GM23338 (cell line): ENCODE results near the gene PRPF4. TPM values are rescaled to one million over a fixed set of nuclear protein-coding genes. Genes with fewer than 3 reads are reported as not detected.

ENCODE experiments used
- ATAC-seq: fragments of 200-7000 bp; cut with Tn5 transposase; 3 replicates; pipeline ENCODE4 v1.9.1; 2020
- DNase-seq: peaks from one replicate; pipeline ENCODE4 v3.0.0-alpha.2; 2015; ENCODE audit warnings: low spot score
- H2AFZ ChIP-seq: fragments of 200-600 bp; sonication (generic); 2 replicates; pipeline ENCODE4 v1.8.0; 2016; ENCODE audit warnings: antibody characterized with exemption, mild to moderate bottlenecking, moderate library complexity
- H3F3A ChIP-seq: fragments of 200-600 bp; sonication (generic); replicated peaks from 2 replicates; pipeline ENCODE4 v1.8.0; 2017; ENCODE audit warnings: antibody characterized with exemption, mixed run types, low read depth
- H3K27ac ChIP-seq: fragments of 200-600 bp; sonication (generic); 2 replicates; pipeline ENCODE4 v1.6.1; 2016; ENCODE audit warnings: low read depth
- H3K27me3 ChIP-seq: fragments of 200-600 bp; sonication (generic); 2 replicates; pipeline ENCODE4 v1.8.0; 2016; ENCODE audit warnings: mild to moderate bottlenecking, mixed run types, moderate library complexity; ENCODE audit not compliant: insufficient read depth
- H3K36me3 ChIP-seq: fragments of 200-600 bp; sonication (generic); 2 replicates; pipeline ENCODE4 v1.8.0; 2016; ENCODE audit warnings: mild to moderate bottlenecking; ENCODE audit not compliant: insufficient read depth
- H3K4me1 ChIP-seq: fragments of 200-600 bp; sonication (generic); 2 replicates; pipeline ENCODE4 v1.8.0; 2016; ENCODE audit warnings: mild to moderate bottlenecking, moderate library complexity; ENCODE audit not compliant: insufficient read depth
- H3K4me2 ChIP-seq: fragments of 200-600 bp; sonication (generic); 2 replicates; pipeline ENCODE4 v1.7.1; 2017; ENCODE audit warnings: mixed run types
- H3K4me3 ChIP-seq: fragments of 200-600 bp; sonication (generic); 2 replicates; pipeline ENCODE4 v1.6.1; 2016; ENCODE audit warnings: mixed run types
- H3K79me2 ChIP-seq: fragments of 200-600 bp; sonication (generic); replicated peaks from 2 replicates; pipeline ENCODE4 v1.8.0; 2017; ENCODE audit warnings: mild to moderate bottlenecking; ENCODE audit not compliant: insufficient read depth
- H3K9me2 ChIP-seq: fragments of 200-600 bp; sonication (generic); 2 replicates; pipeline ENCODE4 v1.8.0; 2017; ENCODE audit not compliant: insufficient read depth
- H4K20me1 ChIP-seq: fragments of 200-600 bp; sonication (generic); replicated peaks from 2 replicates; pipeline ENCODE4 v1.8.0; 2017; ENCODE audit warnings: mild to moderate bottlenecking; ENCODE audit not compliant: insufficient read depth
- H3K27ac Mint-ChIP-seq: 2 replicates; pipeline ENCODE4 v1.8.0; 2020; ENCODE audit warnings: inconsistent platforms, mild to moderate bottlenecking, moderate library complexity, mixed read lengths
- H3K27me3 Mint-ChIP-seq: 3 replicates; pipeline ENCODE4 v1.8.0; 2022; ENCODE audit warnings: low read depth, mild to moderate bottlenecking, moderate library complexity, mixed read lengths, inconsistent platforms; ENCODE audit not compliant: insufficient read depth, poor library complexity
- H3K36me3 Mint-ChIP-seq: 3 replicates; pipeline ENCODE4 v1.8.0; 2021; ENCODE audit warnings: low read depth, mild to moderate bottlenecking, inconsistent platforms, moderate library complexity, mixed read lengths
- H3K4me1 Mint-ChIP-seq: 3 replicates; pipeline ENCODE4 v1.8.0; 2020; ENCODE audit warnings: mild to moderate bottlenecking, inconsistent platforms, mixed read lengths
- H3K4me3 Mint-ChIP-seq: 3 replicates; pipeline ENCODE4 v1.8.0; 2021; ENCODE audit warnings: moderate library complexity, mild to moderate bottlenecking, inconsistent platforms, mixed read lengths
- H3K9me3 Mint-ChIP-seq: 3 replicates; pipeline ENCODE4 v1.8.0; 2020; ENCODE audit warnings: moderate library complexity, mild to moderate bottlenecking, inconsistent platforms, mixed read lengths
- JUNB ChIP-seq: IDR thresholded peaks from one replicate; pipeline ENCODE4 v1.6.1; 2016; ENCODE audit warnings: antibody characterized with exemption; ENCODE audit not compliant: unreplicated experiment
- REST ChIP-seq: IDR thresholded peaks from one replicate; pipeline ENCODE4 v1.6.1; 2018; ENCODE audit warnings: antibody characterized with exemption; ENCODE audit not compliant: unreplicated experiment
- STAT1 ChIP-seq: IDR thresholded peaks from one replicate; pipeline ENCODE4 v1.6.1; 2016; ENCODE audit warnings: antibody characterized with exemption; ENCODE audit not compliant: unreplicated experiment
- ZNF331 ChIP-seq: fragments of 250-450 bp; sonication (Bioruptor Pico); IDR thresholded peaks from 2 replicates; pipeline ENCODE4 v1.5.0; 2020; ENCODE audit warnings: low read depth, mild to moderate bottlenecking, moderate library complexity
- polyA plus RNA-seq: library from polyadenylated mRNA; unstranded; fragments of >200 nt; fragmentation: Nextera tagmentation; extraction: Ambion mirVana; gene quantifications from 2 replicates; pipeline ENCODE4 v1.2.1, GENCODE V29; 2016
- total RNA-seq: library from RNA; depleted of rRNA; stranded (reverse); fragments of >200 nt; shearing (Covaris generic); gene quantifications from 2 replicates; pipeline ENCODE4 v1.2.3, GENCODE V29; 2014
- TF ChIP-seq, protein P1 (sequence below): fragments of 250-450 bp; sonication (Bioruptor Pico); IDR thresholded peaks from 2 replicates; pipeline ENCODE4 v1.5.0; 2020; ENCODE audit warnings: mild to moderate bottlenecking, moderate library complexity
- TF ChIP-seq, protein P2 (sequence below): IDR thresholded peaks from 2 replicates; pipeline ENCODE4 v1.6.1; 2016; ENCODE audit warnings: antibody characterized with exemption

The PRPF4 gene
- total and polyA plus RNA-seq, 2 experiments from 2014 or later = 18.7 to 34.6 TPM

DNA sequence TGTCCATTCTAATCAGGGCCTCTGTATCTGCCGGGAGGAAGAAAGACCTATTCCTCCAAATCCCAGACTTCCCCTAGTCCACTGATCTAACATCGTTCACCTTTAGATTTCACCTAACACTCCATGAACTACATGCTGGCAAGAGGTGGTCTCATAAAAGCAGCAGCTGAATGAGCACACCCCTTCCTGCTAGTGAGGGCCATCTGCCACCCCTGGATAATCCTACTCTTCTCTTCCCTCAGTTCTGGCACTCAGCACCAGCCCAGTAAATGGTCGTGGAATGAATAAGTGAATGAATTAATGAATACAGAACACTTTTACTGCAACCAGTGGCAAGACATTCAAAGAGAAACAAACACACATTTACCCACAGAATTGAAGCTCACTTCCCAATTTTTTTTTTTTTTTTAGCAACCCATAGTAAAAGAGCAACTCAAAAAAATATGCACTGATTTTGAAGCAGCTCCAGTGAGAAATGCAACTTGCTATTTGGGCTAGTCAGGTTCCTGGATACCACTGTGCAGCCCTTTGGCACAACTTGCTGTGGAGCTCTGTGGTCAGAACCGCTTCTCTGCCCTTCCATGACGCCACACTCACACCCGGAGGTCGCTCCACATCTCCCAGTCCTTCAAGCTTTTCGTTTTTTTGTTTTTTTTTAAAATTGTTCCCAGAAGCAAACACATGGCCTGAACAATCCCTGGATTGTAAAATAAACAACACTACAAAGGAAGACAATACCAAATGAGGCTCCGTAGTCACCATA, 21.5 kb downstream of the PRPF4 start:
- no peaks in the 10 kb centered on the region for H4K20me1 ChIP-seq
- peaks cover 16% of the 10 kb centered on the region for H3K36me3 Mint-ChIP-seq
- no peak for ATAC-seq
- H3K27ac Mint-ChIP-seq = no peak overlapping the region
- no peaks in the 10 kb centered on the region for H3K9me3 Mint-ChIP-seq
- no peaks in the 10 kb centered on the region for H3K9me2 ChIP-seq
- peaks cover 19% of the 10 kb centered on the region for H3K36me3 ChIP-seq
- H3K4me3 Mint-ChIP-seq = no peak overlapping the region
- no peaks in the 10 kb centered on the region for H3K4me1 ChIP-seq
- no peak overlapping the region for H2AFZ ChIP-seq
- no peaks in the 10 kb centered on the region for H3F3A ChIP-seq
- H3K4me1 Mint-ChIP-seq = peaks cover 2% of the 10 kb centered on the region; the same call in 2 of the 3 replicates
- DNase-seq = no peak
- H3K4me3 ChIP-seq = no peak overlapping the region
- no peaks in the 10 kb centered on the region for H3K79me2 ChIP-seq
- TF ChIP-seq, protein P1, sequence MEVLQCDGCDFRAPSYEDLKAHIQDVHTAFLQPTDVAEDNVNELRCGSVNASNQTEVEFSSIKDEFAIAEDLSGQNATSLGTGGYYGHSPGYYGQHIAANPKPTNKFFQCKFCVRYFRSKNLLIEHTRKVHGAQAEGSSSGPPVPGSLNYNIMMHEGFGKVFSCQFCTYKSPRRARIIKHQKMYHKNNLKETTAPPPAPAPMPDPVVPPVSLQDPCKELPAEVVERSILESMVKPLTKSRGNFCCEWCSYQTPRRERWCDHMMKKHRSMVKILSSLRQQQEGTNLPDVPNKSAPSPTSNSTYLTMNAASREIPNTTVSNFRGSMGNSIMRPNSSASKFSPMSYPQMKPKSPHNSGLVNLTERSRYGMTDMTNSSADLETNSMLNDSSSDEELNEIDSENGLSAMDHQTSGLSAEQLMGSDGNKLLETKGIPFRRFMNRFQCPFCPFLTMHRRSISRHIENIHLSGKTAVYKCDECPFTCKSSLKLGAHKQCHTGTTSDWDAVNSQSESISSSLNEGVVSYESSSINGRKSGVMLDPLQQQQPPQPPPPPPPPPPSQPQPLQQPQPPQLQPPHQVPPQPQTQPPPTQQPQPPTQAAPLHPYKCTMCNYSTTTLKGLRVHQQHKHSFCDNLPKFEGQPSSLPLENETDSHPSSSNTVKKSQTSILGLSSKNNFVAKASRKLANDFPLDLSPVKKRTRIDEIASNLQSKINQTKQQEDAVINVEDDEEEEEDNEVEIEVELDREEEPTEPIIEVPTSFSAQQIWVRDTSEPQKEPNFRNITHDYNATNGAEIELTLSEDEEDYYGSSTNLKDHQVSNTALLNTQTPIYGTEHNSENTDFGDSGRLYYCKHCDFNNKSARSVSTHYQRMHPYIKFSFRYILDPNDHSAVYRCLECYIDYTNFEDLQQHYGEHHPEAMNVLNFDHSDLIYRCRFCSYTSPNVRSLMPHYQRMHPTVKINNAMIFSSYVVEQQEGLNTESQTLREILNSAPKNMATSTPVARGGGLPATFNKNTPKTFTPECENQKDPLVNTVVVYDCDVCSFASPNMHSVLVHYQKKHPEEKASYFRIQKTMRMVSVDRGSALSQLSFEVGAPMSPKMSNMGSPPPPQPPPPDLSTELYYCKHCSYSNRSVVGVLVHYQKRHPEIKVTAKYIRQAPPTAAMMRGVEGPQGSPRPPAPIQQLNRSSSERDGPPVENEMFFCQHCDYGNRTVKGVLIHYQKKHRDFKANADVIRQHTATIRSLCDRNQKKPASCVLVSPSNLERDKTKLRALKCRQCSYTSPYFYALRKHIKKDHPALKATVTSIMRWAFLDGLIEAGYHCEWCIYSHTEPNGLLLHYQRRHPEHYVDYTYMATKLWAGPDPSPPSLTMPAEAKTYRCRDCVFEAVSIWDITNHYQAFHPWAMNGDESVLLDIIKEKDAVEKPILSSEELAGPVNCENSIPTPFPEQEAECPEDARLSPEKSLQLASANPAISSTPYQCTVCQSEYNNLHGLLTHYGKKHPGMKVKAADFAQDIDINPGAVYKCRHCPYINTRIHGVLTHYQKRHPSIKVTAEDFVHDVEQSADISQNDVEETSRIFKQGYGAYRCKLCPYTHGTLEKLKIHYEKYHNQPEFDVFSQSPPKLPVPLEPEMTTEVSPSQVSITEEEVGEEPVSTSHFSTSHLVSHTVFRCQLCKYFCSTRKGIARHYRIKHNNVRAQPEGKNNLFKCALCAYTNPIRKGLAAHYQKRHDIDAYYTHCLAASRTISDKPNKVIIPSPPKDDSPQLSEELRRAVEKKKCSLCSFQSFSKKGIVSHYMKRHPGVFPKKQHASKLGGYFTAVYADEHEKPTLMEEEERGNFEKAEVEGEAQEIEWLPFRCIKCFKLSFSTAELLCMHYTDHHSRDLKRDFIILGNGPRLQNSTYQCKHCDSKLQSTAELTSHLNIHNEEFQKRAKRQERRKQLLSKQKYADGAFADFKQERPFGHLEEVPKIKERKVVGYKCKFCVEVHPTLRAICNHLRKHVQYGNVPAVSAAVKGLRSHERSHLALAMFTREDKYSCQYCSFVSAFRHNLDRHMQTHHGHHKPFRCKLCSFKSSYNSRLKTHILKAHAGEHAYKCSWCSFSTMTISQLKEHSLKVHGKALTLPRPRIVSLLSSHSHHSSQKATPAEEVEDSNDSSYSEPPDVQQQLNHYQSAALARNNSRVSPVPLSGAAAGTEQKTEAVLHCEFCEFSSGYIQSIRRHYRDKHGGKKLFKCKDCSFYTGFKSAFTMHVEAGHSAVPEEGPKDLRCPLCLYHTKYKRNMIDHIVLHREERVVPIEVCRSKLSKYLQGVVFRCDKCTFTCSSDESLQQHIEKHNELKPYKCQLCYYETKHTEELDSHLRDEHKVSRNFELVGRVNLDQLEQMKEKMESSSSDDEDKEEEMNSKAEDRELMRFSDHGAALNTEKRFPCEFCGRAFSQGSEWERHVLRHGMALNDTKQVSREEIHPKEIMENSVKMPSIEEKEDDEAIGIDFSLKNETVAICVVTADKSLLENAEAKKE (CRISPR knock-in tag) = no peak
- TF ChIP-seq JUNB = no peak
- no peak overlapping the region for H3K4me2 ChIP-seq
- H3K27me3 ChIP-seq = no peaks in the 10 kb centered on the region
- no peak overlapping the region for H3K27ac ChIP-seq
- H3K27me3 Mint-ChIP-seq = peaks cover 4% of the 10 kb centered on the region

- Histone ChIP-seq H4K20me1 (no peaks in the 10 kb centered on the region), H2AFZ (no peak overlapping the region), H3K9me2 (no peaks in the 10 kb centered on the region), H3K4me2 (no peak overlapping the region), H3K79me2 (no peaks in the 10 kb centered on the region), H3K27me3 (no peaks in the 10 kb centered on the region), H3K4me1 (no peaks in the 10 kb centered on the region), H3K4me3 (no peak overlapping the region), H3K36me3 (peaks cover 6% of the 10 kb centered on the region), H3F3A (no peaks in the 10 kb centered on the region), H3K27ac (no peak overlapping the region)
- H3K27me3 Mint-ChIP-seq = peaks cover 7% of the 10 kb centered on the region
- peaks cover 6% of the 10 kb centered on the region; the same call in 2 of the 3 replicates for H3K4me1 Mint-ChIP-seq
- ATAC-seq = no peak
- peaks cover 3% of the 10 kb centered on the region for H3K36me3 Mint-ChIP-seq
- H3K4me3 Mint-ChIP-seq = no peak overlapping the region
- H3K27ac Mint-ChIP-seq = no peak overlapping the region
- no peak for DNase-seq
- H3K9me3 Mint-ChIP-seq = no peaks in the 10 kb centered on the region
- TF ChIP-seq REST (no peak), ZNF331 (no peak), STAT1 (no peak)
- TF ChIP-seq, protein P2, sequence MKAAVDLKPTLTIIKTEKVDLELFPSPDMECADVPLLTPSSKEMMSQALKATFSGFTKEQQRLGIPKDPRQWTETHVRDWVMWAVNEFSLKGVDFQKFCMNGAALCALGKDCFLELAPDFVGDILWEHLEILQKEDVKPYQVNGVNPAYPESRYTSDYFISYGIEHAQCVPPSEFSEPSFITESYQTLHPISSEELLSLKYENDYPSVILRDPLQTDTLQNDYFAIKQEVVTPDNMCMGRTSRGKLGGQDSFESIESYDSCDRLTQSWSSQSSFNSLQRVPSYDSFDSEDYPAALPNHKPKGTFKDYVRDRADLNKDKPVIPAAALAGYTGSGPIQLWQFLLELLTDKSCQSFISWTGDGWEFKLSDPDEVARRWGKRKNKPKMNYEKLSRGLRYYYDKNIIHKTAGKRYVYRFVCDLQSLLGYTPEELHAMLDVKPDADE = no peak
These were observed 22.9 kb downstream of the PRPF4 start for GRCh38 chr9:113298311-113298710.
